Measurements from ENCODE around the gene PRR32.
A peak's percentile ranks its signal among the peaks of the same experiment; 100 is the strongest.
"Not testable (repeated sequence)": the region's sequence is repeated elsewhere in the genome, so short reads cannot be mapped to it uniquely, and the experiment has no call there.

Gene PRR32

GRCh38 chrX:126819429-126819828 lies at the start of gene PRR32:
Gene PRR32 (plus strand): TSS chrX:126819729. CDS start chrX:126819844, 115 bp downstream.
- no peak for DNase-seq (ENCODE audit: low read depth in 2 of 3, low spot score in 1 of 3)

- DNase-seq (ENCODE audit: low read depth in 2 of 3, low spot score in 1 of 3): peak in 1 of 3 donors; percentile 8
These were observed 49.4 kb upstream of the PRR32 start for GRCh38 chrX:126770179-126770578.

- no peak for DNase-seq (ENCODE audit: low read depth in 2 of 3, low spot score in 1 of 3)
These were observed 34.0 kb upstream of the PRR32 start for GRCh38 chrX:126785539-126785938.

GRCh38 chrX:126799059-126799458 lies 20.5 kb upstream of the PRR32 start:
- DNase-seq (ENCODE audit: low read depth in 2 of 3, low spot score in 1 of 3): no peak

GRCh38 chrX:126806784-126807183 lies 12.7 kb upstream of the PRR32 start:
- not testable (repeated sequence) for DNase-seq (ENCODE audit: low read depth in 2 of 3, low spot score in 1 of 3)

- DNase-seq (ENCODE audit: low read depth in 2 of 3, low spot score in 1 of 3): no peak
These were observed 3.7 kb upstream of the PRR32 start for GRCh38 chrX:126815806-126816205.

- DNase-seq (ENCODE audit: low read depth in 2 of 3, low spot score in 1 of 3): no peak
These were observed 1.3 kb downstream of the PRR32 start for GRCh38 chrX:126820700-126821420.

GRCh38 chrX:126824338-126825007 lies 4.9 kb downstream of the PRR32 start:
- DNase-seq (ENCODE audit: low read depth in 2 of 3, low spot score in 1 of 3): no peak

- no peak for DNase-seq (ENCODE audit: low read depth in 2 of 3, low spot score in 1 of 3)
These were observed 6.2 kb downstream of the PRR32 start for GRCh38 chrX:126825566-126826193.

- DNase-seq (ENCODE audit: low read depth in 2 of 3, low spot score in 1 of 3): no peak
These were observed 16.7 kb downstream of the PRR32 start for GRCh38 chrX:126836186-126836585.

- no peak for DNase-seq (ENCODE audit: low read depth in 2 of 3, low spot score in 1 of 3)
These were observed 27.6 kb downstream of the PRR32 start for GRCh38 chrX:126847143-126847542.

GRCh38 chrX:126855839-126856524 lies 36.5 kb downstream of the PRR32 start:
- DNase-seq (ENCODE audit: low read depth in 2 of 3, low spot score in 1 of 3): no peak
